MM.1S (cell line): ENCODE data around the gene CYP2A7.

Experiments used
- EZH2 ChIP-seq: fragments of 300-600 bp; sonication (generic); optimal IDR thresholded peaks from 2 replicates; pipeline ENCODE3; 2017; ENCODE audit warnings: low read depth, mild to moderate bottlenecking, antibody characterized with exemption, low read length, mixed read lengths
- TF ChIP-seq, protein P1 (sequence below): fragments of 300-600 bp; sonication (generic); IDR thresholded peaks from 2 replicates; pipeline ENCODE4 v1.5.1; 2016; ENCODE audit warnings: antibody characterized with exemption, low read length, mixed read lengths

DNA sequence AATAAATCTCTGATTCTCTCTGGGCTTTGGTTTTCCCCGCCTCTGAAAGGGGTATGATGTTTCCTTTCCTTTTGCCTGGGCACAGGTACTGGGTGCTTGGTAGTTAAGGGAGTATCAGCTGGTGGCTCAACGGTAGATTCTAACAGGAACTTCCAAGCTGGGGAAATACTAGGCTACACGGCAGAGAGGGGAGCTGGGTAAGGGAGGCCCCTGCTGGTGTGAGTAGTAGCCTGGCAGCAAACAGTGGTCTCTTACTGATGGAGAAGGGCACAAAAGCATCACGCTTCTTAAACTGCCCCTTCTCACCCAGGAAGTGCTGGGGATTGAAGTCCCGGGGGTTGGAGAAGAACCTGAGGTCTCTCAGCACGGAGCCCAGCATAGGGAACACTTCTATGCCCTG lies 26.9 kb upstream of the CYP2A7 start:
- TF ChIP-seq EZH2 = no peak
- TF ChIP-seq, protein P1, sequence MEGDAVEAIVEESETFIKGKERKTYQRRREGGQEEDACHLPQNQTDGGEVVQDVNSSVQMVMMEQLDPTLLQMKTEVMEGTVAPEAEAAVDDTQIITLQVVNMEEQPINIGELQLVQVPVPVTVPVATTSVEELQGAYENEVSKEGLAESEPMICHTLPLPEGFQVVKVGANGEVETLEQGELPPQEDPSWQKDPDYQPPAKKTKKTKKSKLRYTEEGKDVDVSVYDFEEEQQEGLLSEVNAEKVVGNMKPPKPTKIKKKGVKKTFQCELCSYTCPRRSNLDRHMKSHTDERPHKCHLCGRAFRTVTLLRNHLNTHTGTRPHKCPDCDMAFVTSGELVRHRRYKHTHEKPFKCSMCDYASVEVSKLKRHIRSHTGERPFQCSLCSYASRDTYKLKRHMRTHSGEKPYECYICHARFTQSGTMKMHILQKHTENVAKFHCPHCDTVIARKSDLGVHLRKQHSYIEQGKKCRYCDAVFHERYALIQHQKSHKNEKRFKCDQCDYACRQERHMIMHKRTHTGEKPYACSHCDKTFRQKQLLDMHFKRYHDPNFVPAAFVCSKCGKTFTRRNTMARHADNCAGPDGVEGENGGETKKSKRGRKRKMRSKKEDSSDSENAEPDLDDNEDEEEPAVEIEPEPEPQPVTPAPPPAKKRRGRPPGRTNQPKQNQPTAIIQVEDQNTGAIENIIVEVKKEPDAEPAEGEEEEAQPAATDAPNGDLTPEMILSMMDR = no peak
